PFSK-1 (cell line): Measurements from ENCODE around the gene CLTA.

Experiments used
- FOXP2 ChIP-seq: optimal IDR thresholded peaks from 2 replicates; pipeline ENCODE3; 2011; ENCODE audit warnings: borderline replicate concordance, control low read depth, inconsistent platforms; ENCODE audit not compliant: insufficient read depth; ENCODE audit errors: extremely low read length, extremely low read depth
- POLR2AphosphoS5 ChIP-seq: IDR thresholded peaks from 2 replicates; pipeline ENCODE4 v1.6.1; 2012; ENCODE audit warnings: low read depth, mild to moderate bottlenecking, control low read depth, low read length, moderate library complexity
- SIN3A ChIP-seq: IDR thresholded peaks from 2 replicates; pipeline ENCODE4 v1.6.1; 2012; ENCODE audit warnings: mild to moderate bottlenecking, low read length, moderate library complexity, borderline replicate concordance; ENCODE audit not compliant: insufficient read depth
- TAF1 ChIP-seq: IDR thresholded peaks from 2 replicates; pipeline ENCODE4 v1.6.1; 2012; ENCODE audit warnings: low read length, control low read depth, borderline replicate concordance; ENCODE audit not compliant: insufficient read depth
- TF ChIP-seq, protein P1 (sequence below), 2 experiments: IDR thresholded peaks; 2 replicates each; pipeline versions ENCODE4 v1.6.1 to v1.8.0; 2011 to 2012; ENCODE audit warnings: low read depth in 2 of 2, low read length in 2 of 2, control low read depth in 1 of 2, inconsistent platforms in 1 of 2, mild to moderate bottlenecking in 1 of 2, moderate library complexity in 1 of 2; ENCODE audit not compliant: insufficient read depth in 1 of 2

The CLTA gene

DNA sequence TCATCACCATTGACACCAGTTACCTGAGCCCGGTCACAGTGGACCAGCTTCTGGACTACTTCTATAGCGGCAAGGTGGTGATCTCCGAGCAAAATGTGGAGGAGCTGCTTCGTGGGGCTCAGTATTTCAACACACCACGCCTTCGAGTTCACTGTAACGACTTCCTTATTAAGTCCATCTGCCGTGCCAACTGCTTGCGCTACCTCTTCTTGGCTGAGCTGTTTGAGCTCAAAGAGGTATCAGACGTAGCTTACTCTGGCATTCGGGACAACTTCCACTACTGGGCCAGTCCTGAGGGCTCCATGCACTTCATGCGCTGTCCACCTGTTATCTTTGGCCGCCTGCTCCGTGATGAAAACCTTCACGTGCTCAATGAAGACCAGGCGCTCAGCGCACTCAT lies 21.0 kb upstream of the CLTA start:
- TF ChIP-seq, protein P1, sequence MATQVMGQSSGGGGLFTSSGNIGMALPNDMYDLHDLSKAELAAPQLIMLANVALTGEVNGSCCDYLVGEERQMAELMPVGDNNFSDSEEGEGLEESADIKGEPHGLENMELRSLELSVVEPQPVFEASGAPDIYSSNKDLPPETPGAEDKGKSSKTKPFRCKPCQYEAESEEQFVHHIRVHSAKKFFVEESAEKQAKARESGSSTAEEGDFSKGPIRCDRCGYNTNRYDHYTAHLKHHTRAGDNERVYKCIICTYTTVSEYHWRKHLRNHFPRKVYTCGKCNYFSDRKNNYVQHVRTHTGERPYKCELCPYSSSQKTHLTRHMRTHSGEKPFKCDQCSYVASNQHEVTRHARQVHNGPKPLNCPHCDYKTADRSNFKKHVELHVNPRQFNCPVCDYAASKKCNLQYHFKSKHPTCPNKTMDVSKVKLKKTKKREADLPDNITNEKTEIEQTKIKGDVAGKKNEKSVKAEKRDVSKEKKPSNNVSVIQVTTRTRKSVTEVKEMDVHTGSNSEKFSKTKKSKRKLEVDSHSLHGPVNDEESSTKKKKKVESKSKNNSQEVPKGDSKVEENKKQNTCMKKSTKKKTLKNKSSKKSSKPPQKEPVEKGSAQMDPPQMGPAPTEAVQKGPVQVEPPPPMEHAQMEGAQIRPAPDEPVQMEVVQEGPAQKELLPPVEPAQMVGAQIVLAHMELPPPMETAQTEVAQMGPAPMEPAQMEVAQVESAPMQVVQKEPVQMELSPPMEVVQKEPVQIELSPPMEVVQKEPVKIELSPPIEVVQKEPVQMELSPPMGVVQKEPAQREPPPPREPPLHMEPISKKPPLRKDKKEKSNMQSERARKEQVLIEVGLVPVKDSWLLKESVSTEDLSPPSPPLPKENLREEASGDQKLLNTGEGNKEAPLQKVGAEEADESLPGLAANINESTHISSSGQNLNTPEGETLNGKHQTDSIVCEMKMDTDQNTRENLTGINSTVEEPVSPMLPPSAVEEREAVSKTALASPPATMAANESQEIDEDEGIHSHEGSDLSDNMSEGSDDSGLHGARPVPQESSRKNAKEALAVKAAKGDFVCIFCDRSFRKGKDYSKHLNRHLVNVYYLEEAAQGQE (IDR thresholded peaks at IDR 0.05; ENCODE audit: insufficient read depth in 1 of 2, low read depth in 2 of 2, low read length in 2 of 2): no peak
- TF ChIP-seq TAF1: no peak
- TF ChIP-seq POLR2AphosphoS5: no peak
- TF ChIP-seq FOXP2: no peak

DNA sequence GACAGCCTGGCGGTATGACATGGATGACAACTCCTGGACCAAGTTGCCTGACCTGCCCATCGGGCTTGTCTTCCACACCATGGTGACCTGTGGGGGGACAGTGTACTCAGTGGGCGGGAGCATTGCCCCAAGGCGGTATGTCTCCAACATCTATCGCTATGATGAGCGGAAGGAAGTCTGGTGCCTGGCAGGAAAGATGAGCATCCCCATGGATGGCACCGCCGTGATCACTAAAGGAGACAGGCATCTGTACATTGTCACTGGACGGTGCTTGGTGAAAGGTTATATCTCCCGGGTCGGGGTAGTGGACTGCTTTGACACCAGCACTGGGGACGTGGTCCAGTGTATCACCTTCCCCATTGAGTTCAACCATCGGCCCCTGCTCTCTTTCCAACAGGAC lies 20.2 kb upstream of the CLTA start:
- TF ChIP-seq FOXP2: no peak
- TF ChIP-seq POLR2AphosphoS5: no peak
- no peak for TF ChIP-seq TAF1
- TF ChIP-seq, protein P1 (IDR thresholded peaks at IDR 0.05; ENCODE audit: insufficient read depth in 1 of 2, low read depth in 2 of 2, low read length in 2 of 2): no peak
- TF ChIP-seq SIN3A: no peak

DNA sequence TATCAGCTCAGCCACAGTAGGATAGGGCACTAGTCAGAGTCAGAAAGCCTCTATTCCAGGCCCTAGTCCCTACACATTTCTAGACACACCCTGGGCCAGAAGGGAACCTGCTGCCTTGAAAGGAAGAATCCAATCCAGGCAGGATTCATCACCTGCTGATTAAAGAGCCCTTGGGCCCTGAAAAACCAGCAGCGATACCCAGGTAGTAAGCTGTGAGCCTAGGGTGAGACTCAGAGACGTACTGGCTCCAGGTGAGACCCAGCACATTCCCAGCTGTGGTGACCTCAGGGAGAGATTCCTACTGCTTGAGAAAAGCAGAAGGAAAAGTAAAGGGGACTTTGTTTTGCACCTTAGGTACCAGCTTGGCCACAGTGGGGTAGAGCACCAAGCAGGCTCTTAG lies 16.9 kb upstream of the CLTA start:
- TF ChIP-seq TAF1 (no peak), POLR2AphosphoS5 (no peak), SIN3A (no peak), FOXP2 (no peak)
- TF ChIP-seq, protein P1 (IDR thresholded peaks at IDR 0.05; ENCODE audit: insufficient read depth in 1 of 2, low read depth in 2 of 2, low read length in 2 of 2): no peak

DNA sequence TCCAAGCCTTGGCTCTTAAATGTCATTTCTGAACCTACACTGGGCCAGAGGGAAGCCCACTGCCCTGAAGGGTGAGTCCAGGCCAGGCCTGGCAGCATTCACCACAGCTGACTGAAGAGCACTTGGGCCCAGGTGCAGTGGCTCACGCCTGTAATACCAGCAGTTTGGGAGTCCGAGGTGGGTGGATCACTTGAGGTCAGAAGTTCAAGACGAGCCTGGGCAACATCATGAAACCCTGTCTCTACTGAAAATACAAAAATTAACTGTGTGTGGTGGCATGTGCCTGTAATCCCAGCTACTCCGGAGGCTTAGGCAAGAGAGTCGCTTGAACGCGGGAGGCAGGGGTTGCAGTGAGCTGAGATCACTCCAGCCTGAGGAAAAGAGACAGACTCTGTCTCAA lies 16.4 kb upstream of the CLTA start:
- no peak for TF ChIP-seq SIN3A
- TF ChIP-seq, protein P1 (IDR thresholded peaks at IDR 0.05; ENCODE audit: insufficient read depth in 1 of 2, low read depth in 2 of 2, low read length in 2 of 2): no peak
- no peak for TF ChIP-seq POLR2AphosphoS5
- TF ChIP-seq FOXP2: no peak
- TF ChIP-seq TAF1: no peak

- TF ChIP-seq TAF1: no peak
- TF ChIP-seq FOXP2: no peak
- TF ChIP-seq POLR2AphosphoS5: no peak
- TF ChIP-seq, protein P1 (IDR thresholded peaks at IDR 0.05; ENCODE audit: insufficient read depth in 1 of 2, low read depth in 2 of 2, low read length in 2 of 2): no peak
- TF ChIP-seq SIN3A: no peak
Measured at GRCh38 chr9:36174731-36175130, 16.0 kb upstream of the CLTA start.
